Activated CD8-positive, alpha-beta memory T cell treated with anti-CD3 and anti-CD28 coated beads, Interleukin-2, amount 50 U/mL, for 24 hours (primary cell): ENCODE measurements around the gene MYEOV.

Experiments
- DNase-seq: peaks from one replicate; pipeline ENCODE4 v3.0.0-alpha.2; 2020; ENCODE audit errors: extremely low read depth

The MYEOV gene

DNA sequence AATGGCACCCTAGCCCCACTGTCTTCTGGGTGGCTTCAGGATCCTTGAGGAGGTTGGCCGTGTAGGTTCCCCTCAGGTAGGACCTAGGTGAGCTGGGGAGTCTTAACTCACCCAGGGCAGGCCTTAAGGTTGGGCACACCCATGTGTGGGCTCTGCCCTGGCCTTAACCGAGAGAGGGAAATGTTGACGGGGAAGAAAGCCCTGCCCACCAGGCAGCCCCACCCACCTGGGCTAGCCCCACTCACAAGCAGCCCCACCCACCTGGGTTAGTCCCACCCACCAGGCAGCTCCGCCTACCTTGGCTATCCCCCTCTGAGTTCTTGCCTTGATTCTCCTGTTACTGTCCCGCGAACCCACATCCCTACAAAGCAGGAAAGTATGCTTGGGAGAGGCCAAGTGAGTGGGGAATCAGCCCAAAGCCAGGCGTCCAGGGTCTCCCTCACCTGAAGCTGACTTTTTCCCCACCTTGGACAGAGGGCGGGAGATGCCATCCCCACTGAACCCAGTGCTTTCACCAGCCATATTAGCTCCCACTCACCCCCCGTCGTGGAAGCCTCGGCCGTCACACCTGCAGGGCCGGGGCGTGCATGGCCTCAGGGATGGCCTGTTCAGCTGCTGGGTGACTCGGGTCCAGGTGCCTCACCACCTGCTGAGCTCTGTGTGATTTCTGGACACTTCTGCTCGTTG is at the start of gene MYEOV:
Gene MYEOV (plus strand): TSS at position 337 of the 687 bp plus-strand sequence. CDS start 1,200 bp downstream, outside the sequence.
- DNase-seq: no peak

- DNase-seq: no peak
These were observed 49.7 kb upstream of the MYEOV start for GRCh38 chr11:69244266-69244665.

DNA sequence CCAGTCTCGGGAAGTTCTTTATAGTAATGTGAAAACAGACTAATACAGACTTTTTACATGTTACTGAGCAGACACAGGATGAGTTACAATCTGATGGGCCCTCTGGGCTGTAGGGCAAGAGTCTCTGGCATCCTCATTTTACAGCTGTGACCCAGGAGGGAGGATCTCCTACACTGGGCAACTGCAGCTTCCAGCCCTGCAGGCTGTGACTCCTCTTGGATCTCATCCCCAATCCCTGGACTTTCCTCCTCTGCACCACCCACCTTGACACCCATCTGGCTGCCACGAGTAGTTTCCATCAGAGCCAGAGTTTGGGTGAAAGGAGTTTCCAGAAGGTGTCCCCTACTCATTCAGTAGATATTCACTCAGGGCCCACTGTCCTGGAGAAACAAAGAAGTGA is 48.9 kb upstream of the MYEOV start:
- DNase-seq: no peak

DNA sequence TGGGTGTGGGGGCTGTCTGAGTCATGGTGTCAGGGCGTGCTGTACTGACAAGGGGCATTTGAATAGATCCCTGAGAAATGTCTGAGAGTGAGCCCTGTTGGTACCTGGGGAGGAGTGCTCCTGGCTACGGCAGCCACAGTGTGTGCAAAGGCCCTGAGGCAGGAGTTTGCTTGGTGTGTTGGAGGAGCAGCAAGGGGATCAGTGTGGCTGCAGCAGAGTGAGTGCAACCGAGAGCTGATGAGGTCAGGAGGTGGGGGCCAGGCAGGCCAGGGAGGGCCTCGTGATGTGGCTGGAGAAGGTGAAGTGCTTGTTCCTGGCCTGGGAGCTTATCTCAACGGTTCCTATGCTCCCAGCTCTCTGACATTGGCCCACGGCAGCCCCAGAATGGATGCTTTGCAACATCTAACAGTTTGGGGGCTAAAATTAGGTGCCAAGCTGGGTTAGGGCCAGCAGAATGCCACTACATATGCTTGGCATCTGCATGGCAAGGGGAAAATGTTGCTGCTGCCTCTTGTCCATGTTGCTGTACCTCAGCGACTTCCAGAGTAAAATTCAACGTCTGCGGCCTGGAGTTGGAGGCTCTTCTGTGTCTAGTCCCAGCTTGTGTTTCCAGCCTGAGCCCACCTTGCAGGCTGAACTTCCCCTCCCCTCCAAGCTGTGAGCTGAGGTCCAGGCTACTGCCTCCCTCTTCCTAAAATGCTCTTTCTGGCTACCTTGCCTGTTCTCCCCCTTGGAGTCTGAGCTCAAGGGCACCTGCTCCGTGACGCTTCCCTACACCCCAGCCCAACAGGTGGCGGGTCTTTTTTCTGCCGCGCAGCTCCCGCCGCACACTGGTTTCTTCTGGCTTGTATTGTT is 48.2 kb upstream of the MYEOV start:
- no peak for DNase-seq

DNA sequence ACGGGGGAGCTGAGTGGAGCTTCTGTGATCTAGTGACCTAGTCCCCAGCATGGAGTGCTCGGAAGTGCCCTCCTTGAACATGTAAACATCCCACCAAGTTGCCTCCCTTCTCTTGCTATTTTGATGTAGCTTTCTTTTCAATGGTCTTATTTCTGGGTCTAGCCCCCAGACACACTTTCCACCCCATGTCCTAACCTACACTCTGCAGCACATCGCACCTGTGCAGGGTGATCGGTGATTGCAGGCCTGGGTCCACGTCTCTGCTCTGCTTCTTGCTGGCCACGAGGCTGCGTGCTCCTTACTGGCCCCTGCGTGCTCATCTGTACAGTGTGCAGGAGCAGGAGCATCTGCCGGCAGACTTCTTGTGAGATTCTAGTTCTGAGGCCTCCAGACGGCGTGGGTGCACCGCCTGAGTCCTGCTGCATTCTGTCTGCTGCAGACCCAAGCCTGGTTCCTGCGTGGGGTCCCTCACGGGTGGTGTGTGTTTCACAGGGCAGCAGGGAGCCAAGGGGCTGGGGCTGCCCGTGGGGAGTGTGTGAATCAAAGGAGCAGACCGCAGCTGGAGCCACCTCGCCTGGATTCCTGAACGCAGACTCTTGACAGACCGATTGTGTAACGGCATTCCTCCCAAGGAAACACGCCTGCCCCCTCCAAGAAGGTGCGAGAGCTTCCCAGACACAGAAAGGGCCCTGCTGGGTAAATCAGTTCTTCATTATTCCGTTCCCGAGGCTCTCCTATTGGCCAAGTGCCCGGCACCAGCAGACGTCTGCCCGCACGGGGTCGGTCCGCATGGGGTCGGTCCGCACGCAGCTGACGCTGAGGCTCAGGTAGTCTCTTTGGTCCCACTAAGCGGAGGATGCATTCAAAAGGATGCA is 44.4 kb upstream of the MYEOV start:
- no peak for DNase-seq

GRCh38 chr11:69250186-69251056 is 43.5 kb upstream of the MYEOV start:
- no peak for DNase-seq

DNA sequence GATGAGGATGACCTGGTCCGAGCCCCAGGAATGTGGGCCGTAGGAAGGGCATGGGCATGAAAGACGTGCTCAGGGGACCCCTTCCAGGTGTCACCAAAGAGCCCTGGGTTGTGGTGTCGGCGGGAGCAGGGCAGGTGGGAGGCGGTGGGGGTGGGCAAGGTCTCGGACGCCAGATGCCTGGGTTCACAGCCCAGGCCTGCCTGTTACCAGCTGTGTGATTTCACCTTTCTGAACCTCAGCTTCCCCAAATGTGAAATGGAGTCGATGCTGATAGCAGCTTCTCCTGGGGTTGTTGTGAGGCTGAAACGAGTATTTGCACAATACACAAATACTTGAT is 42.9 kb upstream of the MYEOV start:
- DNase-seq: no peak

GRCh38 chr11:69251639-69252489 is 42.1 kb upstream of the MYEOV start:
- DNase-seq: no peak

- DNase-seq: no peak
These were observed 41.5 kb upstream of the MYEOV start for GRCh38 chr11:69252490-69252837.

DNA sequence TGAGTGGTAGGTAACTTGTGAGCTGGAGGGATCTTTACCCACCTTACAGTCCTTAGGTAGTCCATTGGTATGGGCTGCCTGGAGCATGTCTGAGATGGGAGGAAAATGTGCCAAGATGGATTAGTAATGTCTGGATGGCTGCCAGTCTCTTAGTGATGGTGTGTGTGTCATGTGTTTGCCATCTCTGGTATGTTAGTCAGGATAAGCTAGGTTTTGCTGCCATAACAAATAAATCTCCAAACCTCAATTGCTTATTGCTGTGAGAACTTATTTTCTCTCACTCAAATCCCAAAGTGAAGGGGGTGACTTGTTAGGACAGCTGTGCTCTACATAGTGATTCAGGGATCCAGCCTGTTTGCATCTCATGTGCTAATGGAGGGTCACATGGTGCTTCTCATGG is 40.9 kb upstream of the MYEOV start:
- DNase-seq: no peak

DNA sequence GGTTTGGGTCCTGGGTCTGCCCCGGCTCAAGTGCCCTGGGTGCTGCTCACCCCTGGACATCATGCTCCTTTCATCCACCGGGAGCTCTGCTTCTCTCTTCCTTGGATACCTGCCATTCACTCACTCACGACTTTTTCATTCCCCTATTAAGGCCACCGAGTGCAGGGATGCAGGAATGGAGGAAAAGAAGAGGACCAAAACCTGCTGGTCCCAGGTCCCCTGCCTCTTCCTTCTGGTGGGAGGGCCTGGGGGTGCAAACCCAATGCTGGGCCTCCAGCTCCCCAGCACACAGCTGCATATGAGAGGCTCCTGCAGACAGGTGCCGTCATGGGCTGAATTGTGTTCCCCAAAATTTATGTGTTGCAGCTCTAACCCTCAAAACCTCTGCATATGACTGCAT is 36.8 kb upstream of the MYEOV start:
- DNase-seq: no peak

GRCh38 chr11:69257838-69258658 is 35.9 kb upstream of the MYEOV start:
- no peak for DNase-seq

- DNase-seq: no peak
These were observed 34.9 kb upstream of the MYEOV start for GRCh38 chr11:69259096-69259495.

- no peak for DNase-seq
These were observed 33.3 kb upstream of the MYEOV start for GRCh38 chr11:69260622-69261021.

- DNase-seq: no peak
These were observed 32.8 kb upstream of the MYEOV start for GRCh38 chr11:69261116-69261515.

GRCh38 chr11:69262918-69263735 is 30.8 kb upstream of the MYEOV start:
- DNase-seq: no peak

- DNase-seq: no peak
These were observed 30.3 kb upstream of the MYEOV start for GRCh38 chr11:69263736-69264052.

- DNase-seq: no peak
These were observed 29.5 kb upstream of the MYEOV start for GRCh38 chr11:69264486-69264885.

GRCh38 chr11:69265210-69265609 is 28.7 kb upstream of the MYEOV start:
- DNase-seq: no peak
